Smooth muscle cell (in vitro differentiated cells): Measurements from ENCODE around the gene BSN. TPM values are rescaled to one million over a fixed set of nuclear protein-coding genes. Genes with fewer than 3 reads are reported as not detected.
"Not testable (repeated sequence)": the region's sequence is repeated elsewhere in the genome, so short reads cannot be mapped to it uniquely, and the experiment has no call there.

Source experiments
- DNase-seq: peaks from one replicate; lab custom pipeline; 2025; ENCODE audit not compliant: unreplicated experiment; lab: John Stamatoyannopoulos, UW
- H2AFZ ChIP-seq: fragments of 200-600 bp; sonication (generic); 2 replicates; pipeline ENCODE4 v1.6.0; 2016; ENCODE audit warnings: antibody characterized with exemption, low read depth, mild to moderate bottlenecking
- H3F3A ChIP-seq: fragments of 200-600 bp; sonication (generic); 2 replicates; pipeline ENCODE4 v1.6.0; 2017; ENCODE audit warnings: antibody characterized with exemption, low read depth
- H3K27ac ChIP-seq: fragments of 200-600 bp; sonication (generic); 2 replicates; pipeline ENCODE4 v1.5.1; 2016; ENCODE audit warnings: low read depth, mild to moderate bottlenecking
- H3K27me3 ChIP-seq: fragments of 200-600 bp; sonication (generic); 2 replicates; pipeline ENCODE4 v1.6.1; 2016; ENCODE audit warnings: low read depth, mild to moderate bottlenecking
- H3K36me3 ChIP-seq: fragments of 200-600 bp; sonication (generic); 2 replicates; pipeline ENCODE4 v1.5.1; 2016; ENCODE audit warnings: low read depth
- H3K4me1 ChIP-seq: fragments of 200-600 bp; sonication (generic); 2 replicates; pipeline ENCODE4 v1.5.1; 2016; ENCODE audit warnings: low read depth
- H3K4me2 ChIP-seq: fragments of 200-600 bp; sonication (generic); 2 replicates; pipeline ENCODE4 v1.6.0; 2016; ENCODE audit warnings: mild to moderate bottlenecking
- H3K4me3 ChIP-seq: fragments of 200-600 bp; sonication (generic); 2 replicates; pipeline ENCODE4 v1.5.1; 2016; ENCODE audit warnings: mild to moderate bottlenecking
- H3K79me2 ChIP-seq: fragments of 200-600 bp; sonication (generic); 2 replicates; pipeline ENCODE4 v1.6.0; 2016; ENCODE audit warnings: low read depth, mild to moderate bottlenecking
- H3K9ac ChIP-seq: fragments of 200-600 bp; sonication (generic); 2 replicates; pipeline ENCODE4 v1.6.0; 2016; ENCODE audit warnings: low read depth
- H3K9me3 ChIP-seq: fragments of 200-600 bp; sonication (generic); replicated peaks from 2 replicates; pipeline ENCODE4 v1.5.1; 2016; ENCODE audit warnings: low read depth
- H4K20me1 ChIP-seq: fragments of 200-600 bp; sonication (generic); 2 replicates; pipeline ENCODE4 v1.6.0; 2016; ENCODE audit warnings: low read depth
- WGBS: methylation state at CpG from one replicate; pipeline ENCODE4 v1.1.7; 2016; ENCODE audit warnings: low lambda C conversion rate; 5-methylcytosine and 5-hydroxymethylcytosine counted together
- polyA plus RNA-seq: library from polyadenylated mRNA; unstranded; fragments of >200 nt; fragmentation: Nextera tagmentation; extraction: Ambion mirVana; gene quantifications from 2 replicates; pipeline ENCODE4 v1.2.1, GENCODE V29; 2016
- total RNA-seq: library from RNA; depleted of rRNA; stranded (reverse); fragments of >200 nt; gene quantifications from 2 replicates; pipeline ENCODE4 v1.2.3, GENCODE V29; 2014

The BSN gene
- total and polyA plus RNA-seq, 2 experiments from 2014 or later: under 0.01 to 0.07 TPM

DNA sequence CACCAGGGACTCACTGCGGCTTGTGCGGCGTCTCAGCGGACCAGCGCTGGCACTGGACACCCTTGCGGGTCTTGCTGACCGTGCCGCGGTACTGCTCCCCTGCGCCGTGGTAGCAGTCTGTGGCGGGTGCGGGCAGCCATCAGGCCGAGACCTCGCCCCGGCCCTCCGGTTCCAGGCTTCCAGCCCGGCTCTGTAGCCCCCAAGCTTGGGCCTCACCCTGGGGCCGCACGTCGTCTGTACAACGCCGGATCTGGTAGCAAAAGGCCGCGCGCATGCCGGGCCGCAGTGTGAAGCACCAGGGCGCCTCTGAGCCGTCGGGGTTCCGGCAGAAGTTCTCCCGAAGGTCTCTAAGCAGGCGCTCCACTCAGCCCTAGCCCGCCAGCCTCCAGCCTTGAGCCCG, 131.6 kb downstream of the BSN start:
- Histone ChIP-seq H3K79me2 (peaks cover 11% of the 10 kb centered on the region), H3K4me3 (peak overlapping the region; percentile 51), H3K4me2 (peak overlapping the region; percentile 82)
- not testable (repeated sequence) for H3K27me3 ChIP-seq, H3F3A ChIP-seq, DNase-seq, H2AFZ ChIP-seq, H3K9me3 ChIP-seq, H3K27ac ChIP-seq, H3K36me3 ChIP-seq, H3K4me1 ChIP-seq, H4K20me1 ChIP-seq, H3K9ac ChIP-seq
- 26% methylated on average over 31 of the region's 36 CpGs for WGBS

- under 1% methylated on average over 27 of the region's 29 CpGs for WGBS
- not testable (repeated sequence) for H3K4me1 ChIP-seq, H3K27me3 ChIP-seq, H3K27ac ChIP-seq, H4K20me1 ChIP-seq, H3F3A ChIP-seq, H3K9me3 ChIP-seq, DNase-seq, H2AFZ ChIP-seq, H3K9ac ChIP-seq, H3K36me3 ChIP-seq
- H3K4me3 ChIP-seq: peak overlapping the region; percentile 51
- peaks cover 13% of the 10 kb centered on the region for H3K79me2 ChIP-seq
- H3K4me2 ChIP-seq: peak overlapping the region; percentile 82
These were observed 132.1 kb downstream of the BSN start for GRCh38 chr3:49686346-49686745.

DNA sequence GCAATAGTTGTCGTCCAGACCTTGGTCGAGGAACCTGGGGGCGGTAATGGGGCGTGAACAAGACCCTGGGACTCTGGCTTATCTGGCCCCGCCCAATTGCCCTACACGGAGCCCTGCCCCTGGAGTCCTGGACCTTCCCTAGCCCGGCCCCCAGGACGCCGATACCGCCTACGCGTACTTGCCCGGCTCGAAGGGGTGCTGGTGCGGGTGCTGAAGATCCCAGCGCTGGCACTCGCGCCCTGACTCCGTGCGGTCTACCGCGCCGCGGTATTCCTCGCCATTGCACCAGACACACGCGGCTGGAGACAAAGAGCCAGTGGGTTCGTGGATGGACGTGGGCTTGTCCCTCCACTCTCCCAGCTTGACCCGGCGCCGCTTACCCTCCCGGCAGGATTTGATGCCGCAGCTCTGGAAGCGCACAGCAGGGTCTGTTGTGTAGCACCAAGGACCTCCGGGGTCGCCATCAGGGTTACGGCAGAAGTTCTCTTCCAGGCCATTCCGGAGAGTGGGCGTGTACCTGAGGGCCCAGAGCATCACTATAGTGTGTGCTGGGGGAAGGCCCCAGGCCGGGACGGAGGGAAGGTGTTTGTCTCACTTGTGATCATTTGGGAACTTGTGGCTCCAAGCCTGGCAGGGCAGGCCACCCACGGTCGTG, 132.6 kb downstream of the BSN start:
- H3K27me3 ChIP-seq, H4K20me1 ChIP-seq, H3K9ac ChIP-seq, DNase-seq, H3F3A ChIP-seq, H3K36me3 ChIP-seq, H3K9me3 ChIP-seq, H3K4me1 ChIP-seq, H2AFZ ChIP-seq, H3K27ac ChIP-seq: not testable (repeated sequence)
- H3K4me2 ChIP-seq: peak overlapping the region; percentile 82
- H3K79me2 ChIP-seq: peaks cover 16% of the 10 kb centered on the region
- WGBS: 10% methylated on average over 43 of the region's 44 CpGs
- H3K4me3 ChIP-seq: peak overlapping the region; percentile 51

DNA sequence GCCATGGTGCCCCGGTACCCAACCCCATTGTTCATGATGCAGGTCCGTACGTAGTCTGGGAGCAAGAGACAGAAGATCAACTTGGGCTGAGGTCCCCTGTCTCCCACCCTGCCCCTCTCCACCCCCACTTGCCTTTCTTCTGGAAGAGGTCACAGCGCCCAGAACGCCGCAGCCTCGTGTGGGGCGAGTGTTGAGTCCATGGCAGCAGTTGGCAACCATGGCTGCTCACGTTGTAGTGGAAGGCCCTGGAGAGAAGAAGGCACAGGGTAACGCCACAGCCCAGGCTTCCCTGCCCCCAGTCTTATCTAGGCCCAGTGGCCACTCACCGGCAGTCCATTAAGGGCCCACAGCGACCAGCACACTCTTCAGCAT, 133.1 kb downstream of the BSN start:
- H3K27me3 ChIP-seq, H4K20me1 ChIP-seq, H3K36me3 ChIP-seq, H3K27ac ChIP-seq, DNase-seq, H3K4me1 ChIP-seq, H2AFZ ChIP-seq, H3K9me3 ChIP-seq, H3F3A ChIP-seq, H3K9ac ChIP-seq: not testable (repeated sequence)
- WGBS: 94% methylated on average over 11 of the region's 12 CpGs
- Histone ChIP-seq H3K4me2 (peak overlapping the region; percentile 82), H3K79me2 (peaks cover 21% of the 10 kb centered on the region), H3K4me3 (peak overlapping the region; percentile 51)

DNA sequence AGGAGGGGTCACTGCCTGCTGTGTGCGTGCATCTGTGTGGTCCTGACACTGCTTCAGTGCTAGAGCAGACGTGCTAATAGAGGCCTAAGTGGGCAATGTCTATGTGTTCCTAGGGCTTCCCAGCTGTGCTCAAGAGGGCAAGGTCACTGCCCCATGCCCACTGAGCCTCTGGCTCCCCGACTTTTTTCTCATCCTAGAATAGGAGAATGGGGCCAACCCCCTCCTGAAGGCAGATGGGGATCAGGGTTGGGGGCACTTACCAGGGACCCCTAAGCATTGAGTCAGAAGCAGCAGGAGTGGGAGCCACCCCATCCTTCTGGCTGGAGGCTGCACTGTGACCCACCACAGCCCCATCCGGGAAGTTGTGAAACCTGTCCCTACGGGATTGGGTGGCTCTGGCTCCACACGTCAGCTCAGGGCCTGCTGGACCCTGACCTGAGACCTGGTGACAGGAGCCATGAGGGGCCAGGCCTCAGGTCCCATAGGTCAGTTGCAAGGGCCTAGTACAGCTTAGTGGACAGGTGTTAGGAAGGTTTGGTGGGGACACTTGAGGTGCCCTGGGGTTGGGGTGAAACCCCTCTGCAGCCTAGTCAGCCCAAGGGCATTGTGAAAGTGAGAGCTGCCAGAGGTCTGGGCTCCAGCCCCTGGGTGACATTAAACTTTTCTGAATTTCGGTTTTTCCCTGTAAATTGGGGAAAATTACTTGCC, 134.2 kb downstream of the BSN start:
- not testable (repeated sequence) for H3K36me3 ChIP-seq, H3K4me1 ChIP-seq, DNase-seq, H4K20me1 ChIP-seq, H3K27me3 ChIP-seq, H3F3A ChIP-seq, H3K9me3 ChIP-seq
- H3K4me2 ChIP-seq: peak overlapping the region; percentile 97
- peak overlapping the region; percentile 89 for H3K4me3 ChIP-seq
- 79% methylated on average over 7 of the region's 7 CpGs for WGBS
- peak overlapping the region; percentile 60 for H2AFZ ChIP-seq
- peak overlapping the region; percentile 8 for H3K27ac ChIP-seq
- peaks cover 26% of the 10 kb centered on the region for H3K79me2 ChIP-seq
- peak overlapping the region; percentile 46 for H3K9ac ChIP-seq
